Cardiac fibroblast (primary cell): Measurements from ENCODE around the gene PARVA.

Experiments used
- DNase-seq, 2 donors: peaks; one replicate each; pipeline versions ENCODE4 v3.0.0 to v3.0.0-alpha.2; 2010; ENCODE audit warnings: low read depth in 2 of 2
- H3K4me3 ChIP-seq, 2 donors: replicated peaks in 1 of 2; 1 replicate in 1 of 2; 2 replicates in 1 of 2; pipeline ENCODE4 v1.5.1; 2011; ENCODE audit warnings: low read depth in 2 of 2, low read length in 2 of 2, mild to moderate bottlenecking in 2 of 2, moderate library complexity in 1 of 2
- TF ChIP-seq, protein P1 (sequence below): IDR thresholded peaks from one replicate; pipeline ENCODE4 v1.5.1; 2011; ENCODE audit warnings: low read depth, mild to moderate bottlenecking, low read length, inconsistent platforms

Gene PARVA

GRCh38 chr11:12502046-12502445 lies 124.7 kb downstream of the PARVA start:
- DNase-seq, result no peak
- no peak overlapping the region for H3K4me3 ChIP-seq
- TF ChIP-seq, protein P1, sequence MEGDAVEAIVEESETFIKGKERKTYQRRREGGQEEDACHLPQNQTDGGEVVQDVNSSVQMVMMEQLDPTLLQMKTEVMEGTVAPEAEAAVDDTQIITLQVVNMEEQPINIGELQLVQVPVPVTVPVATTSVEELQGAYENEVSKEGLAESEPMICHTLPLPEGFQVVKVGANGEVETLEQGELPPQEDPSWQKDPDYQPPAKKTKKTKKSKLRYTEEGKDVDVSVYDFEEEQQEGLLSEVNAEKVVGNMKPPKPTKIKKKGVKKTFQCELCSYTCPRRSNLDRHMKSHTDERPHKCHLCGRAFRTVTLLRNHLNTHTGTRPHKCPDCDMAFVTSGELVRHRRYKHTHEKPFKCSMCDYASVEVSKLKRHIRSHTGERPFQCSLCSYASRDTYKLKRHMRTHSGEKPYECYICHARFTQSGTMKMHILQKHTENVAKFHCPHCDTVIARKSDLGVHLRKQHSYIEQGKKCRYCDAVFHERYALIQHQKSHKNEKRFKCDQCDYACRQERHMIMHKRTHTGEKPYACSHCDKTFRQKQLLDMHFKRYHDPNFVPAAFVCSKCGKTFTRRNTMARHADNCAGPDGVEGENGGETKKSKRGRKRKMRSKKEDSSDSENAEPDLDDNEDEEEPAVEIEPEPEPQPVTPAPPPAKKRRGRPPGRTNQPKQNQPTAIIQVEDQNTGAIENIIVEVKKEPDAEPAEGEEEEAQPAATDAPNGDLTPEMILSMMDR, result no peak

DNA sequence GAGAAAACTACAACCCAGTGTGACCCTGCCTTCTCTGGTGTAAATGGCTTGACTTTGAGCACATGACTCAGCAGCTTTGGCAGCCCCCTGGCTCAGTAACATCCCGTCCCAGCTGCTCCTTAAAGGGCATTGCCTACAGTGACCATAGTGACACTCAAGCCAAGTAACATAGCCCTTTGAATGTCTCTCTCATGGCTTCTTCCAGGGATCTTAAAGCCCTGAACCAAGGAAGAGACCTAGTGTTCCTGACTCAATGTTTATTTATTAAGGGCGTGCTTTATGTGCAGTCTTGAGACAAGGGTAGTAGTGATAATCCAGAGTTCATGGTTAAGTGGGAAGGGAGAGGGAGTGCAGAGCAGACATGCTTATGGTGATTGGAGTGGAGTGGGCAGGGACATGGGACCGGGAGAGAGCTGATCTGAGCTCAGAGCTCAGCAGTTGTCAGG lies 125.7 kb downstream of the PARVA start:
- DNase-seq, result peak; percentile 27 to 29
- no peak overlapping the region for H3K4me3 ChIP-seq
- TF ChIP-seq, protein P1, result no peak

- H3K4me3 ChIP-seq, result no peak overlapping the region
- TF ChIP-seq, protein P1, result no peak
- no peak for DNase-seq
Measured at GRCh38 chr11:12503886-12504285, 126.5 kb downstream of the PARVA start.

DNA sequence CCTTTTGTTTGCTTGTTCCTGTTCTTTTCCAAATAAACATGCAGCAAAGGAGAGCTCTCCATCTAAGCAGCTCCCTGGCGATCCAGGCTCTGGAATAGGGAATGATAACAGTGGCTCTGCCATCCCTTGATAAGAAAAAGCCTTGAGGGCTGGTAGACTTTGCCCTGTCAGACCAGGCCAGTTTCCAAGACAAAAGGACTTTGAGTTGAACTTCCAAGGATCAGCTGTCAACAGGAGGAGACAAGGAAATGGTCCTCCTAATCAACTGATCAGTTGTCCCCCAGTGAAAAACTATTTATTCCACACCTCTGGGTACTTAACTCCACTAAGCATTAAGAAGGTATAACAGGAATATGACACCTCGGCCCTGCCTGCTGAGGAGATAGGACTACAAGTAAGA lies 127.8 kb downstream of the PARVA start:
- no peak overlapping the region for H3K4me3 ChIP-seq
- TF ChIP-seq, protein P1, result no peak
- DNase-seq, result no peak

GRCh38 chr11:12506404-12506921 lies 129.1 kb downstream of the PARVA start:
- TF ChIP-seq, protein P1, result no peak
- DNase-seq, result peak in 1 of 2 donors; percentile 50
- no peak overlapping the region for H3K4me3 ChIP-seq

DNA sequence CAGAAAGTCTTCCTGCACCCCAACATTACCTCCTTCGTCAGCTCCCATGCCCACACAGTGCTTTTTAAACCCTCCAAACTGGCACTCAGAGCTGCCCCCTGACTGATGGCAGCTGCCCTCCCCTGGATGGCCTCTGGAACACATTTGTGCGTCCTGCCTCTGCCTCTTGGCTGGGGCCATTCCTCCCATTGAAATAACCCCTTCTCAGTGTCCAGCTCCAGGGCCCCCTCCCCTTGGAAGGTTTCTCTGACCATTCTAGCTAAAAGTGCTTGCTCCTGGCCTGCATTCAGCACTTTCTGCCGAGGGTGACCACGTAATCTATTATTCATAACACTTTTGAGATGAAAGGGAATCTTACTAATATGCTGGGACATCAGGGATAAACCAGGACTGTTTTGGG lies 130.0 kb downstream of the PARVA start:
- DNase-seq, result no peak
- TF ChIP-seq, protein P1, result no peak
- no peak overlapping the region for H3K4me3 ChIP-seq

- no peak overlapping the region for H3K4me3 ChIP-seq
- TF ChIP-seq, protein P1, result no peak
- peak; percentile 54 to 89 for DNase-seq
Measured at GRCh38 chr11:12508151-12508751, 130.9 kb downstream of the PARVA start.
